HG02763 (cell line): ENCODE data around the gene CDC42SE2.
"Not testable (repeated sequence)": the region's sequence is repeated elsewhere in the genome, so short reads cannot be mapped to it uniquely, and the experiment has no call there.

Experiments used
- ATAC-seq: cut with Tn5 transposase; IDR thresholded peaks from one replicate; pipeline ENCODE4 v1.9.1; 2021; ENCODE audit warnings: mild to moderate bottlenecking, moderate library complexity; ENCODE audit not compliant: unreplicated experiment

The CDC42SE2 gene

DNA sequence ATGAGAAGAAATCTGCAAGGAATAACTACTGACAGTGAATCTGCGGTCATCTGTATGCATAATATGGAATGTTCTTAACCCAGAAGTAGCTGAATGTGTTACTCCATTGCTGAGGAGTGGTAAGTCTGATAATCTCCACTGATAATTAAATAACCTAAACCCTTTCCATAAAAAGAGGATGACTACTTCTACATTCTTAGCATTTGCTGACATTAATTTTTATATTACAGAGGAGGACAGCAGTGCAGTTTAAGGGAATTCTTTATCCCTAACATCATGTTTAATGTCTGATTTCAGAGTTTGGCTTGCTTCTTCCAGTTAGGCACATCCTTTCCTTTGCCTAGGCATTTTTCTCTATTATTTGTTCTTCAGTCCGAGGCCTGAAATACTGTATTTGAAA, 52.2 kb downstream of the CDC42SE2 start:
- ATAC-seq: no peak

DNA sequence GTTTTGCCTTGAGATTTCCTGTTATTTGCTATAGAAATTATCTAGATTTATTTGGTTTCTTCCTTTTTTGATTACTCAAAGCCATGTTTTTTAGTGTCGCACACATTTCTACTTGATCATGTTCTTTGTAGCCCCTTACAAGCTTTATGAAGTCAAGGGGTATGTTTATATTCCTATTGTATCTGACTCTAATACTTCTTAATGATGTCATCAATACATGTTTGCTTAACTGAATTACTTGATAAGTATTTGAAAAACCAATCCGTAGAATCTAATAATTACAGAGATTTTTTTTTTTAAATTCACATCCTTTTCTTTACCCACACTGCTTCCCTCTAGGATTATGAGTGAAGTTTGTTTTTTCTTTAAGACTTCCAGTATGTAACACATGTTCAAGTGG, 53.0 kb downstream of the CDC42SE2 start:
- ATAC-seq: no peak

DNA sequence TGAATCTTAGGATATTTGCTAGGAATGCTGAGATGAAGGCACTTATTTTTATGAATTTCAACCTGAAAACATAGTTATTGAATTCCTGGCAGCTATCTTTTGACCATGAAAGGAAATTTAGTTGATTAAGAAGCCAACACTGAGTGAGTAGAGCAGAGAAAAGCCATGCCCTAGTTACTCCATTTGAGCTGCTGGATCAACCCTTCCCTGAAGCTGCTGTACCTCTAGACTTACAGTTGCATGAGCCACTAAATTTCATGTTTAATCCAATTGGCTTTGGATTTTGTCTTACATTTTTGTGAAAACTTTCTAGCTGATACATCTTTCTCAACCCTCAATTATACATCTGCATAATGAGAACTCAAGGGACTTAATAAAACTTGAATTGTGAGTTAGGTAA, 54.6 kb downstream of the CDC42SE2 start:
- ATAC-seq: no peak

DNA sequence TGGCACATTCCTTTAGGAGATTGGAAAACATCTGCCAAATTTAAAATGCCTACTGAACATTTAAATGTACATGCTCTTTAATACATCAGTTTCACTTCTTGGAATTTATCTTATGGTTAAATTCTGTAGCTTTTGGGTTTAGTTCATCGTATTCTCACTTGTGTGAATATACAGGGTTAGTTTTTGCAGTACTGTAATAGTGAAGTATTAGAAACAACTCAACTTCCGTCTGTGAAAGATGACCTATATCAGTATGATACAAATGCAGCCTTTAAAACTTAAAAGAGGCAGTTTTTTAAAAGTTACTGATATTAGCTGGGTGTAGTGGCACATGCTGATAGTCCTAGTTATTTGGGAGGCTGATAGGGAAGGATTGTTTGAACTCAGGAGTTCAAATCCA, 57.2 kb downstream of the CDC42SE2 start:
- ATAC-seq: no peak

DNA sequence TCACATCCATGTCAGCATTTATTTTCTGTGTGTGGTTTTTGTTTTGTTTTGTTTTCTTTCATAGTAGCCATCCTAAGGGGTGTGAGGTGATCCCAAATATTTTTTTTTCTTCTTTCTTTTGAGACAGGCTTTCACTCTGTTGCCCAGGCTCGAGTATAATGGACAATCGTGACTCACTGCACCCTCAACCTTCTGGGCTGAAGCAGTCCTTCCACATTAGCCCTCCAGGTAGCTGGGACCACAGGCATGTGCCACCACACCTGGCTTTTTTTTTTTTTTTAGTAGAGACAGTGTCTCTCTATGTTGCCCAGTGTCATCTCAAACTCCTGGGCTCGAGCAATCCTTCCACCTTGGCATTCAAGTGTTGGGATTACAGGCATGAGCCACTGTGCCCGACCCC, 59.1 kb downstream of the CDC42SE2 start:
- no peak for ATAC-seq

DNA sequence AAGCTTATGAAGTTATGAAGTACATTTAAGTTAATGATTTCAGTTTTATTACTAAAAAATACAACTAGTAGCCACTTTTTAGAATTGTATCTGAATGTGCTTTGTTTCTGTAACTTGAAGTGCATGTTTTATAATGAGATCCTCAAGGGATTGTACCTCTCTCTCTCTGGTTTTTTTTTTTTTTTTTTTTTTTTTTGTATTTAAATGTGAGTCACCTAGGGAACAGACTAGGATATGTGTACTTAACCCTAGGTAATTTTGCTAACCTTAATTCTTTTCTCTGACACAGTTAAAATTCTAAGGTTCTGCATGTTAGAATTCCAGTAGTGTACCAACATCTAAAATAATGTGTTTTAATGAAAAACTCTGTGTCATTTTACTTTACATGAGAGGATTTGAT, 59.5 kb downstream of the CDC42SE2 start:
- no peak for ATAC-seq

DNA sequence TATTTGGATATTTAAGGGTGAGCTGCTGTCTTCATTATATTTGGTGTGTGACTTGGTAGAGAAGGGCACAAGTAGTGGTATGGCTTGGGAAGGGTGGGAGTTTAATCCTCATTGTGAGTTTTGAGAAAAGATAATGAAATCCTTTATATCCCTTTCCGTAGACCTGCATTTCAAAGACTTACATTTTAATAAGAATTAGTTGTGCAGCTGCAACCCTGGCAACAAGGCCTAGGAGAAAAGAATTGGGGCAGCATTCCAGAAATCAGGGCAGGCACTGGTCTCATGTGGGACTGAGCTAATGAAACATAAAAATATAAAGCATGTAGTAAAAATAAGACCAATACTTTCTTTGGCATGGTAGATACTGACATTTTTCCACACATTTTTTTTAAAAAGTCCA, 60.5 kb downstream of the CDC42SE2 start:
- ATAC-seq: no peak

DNA sequence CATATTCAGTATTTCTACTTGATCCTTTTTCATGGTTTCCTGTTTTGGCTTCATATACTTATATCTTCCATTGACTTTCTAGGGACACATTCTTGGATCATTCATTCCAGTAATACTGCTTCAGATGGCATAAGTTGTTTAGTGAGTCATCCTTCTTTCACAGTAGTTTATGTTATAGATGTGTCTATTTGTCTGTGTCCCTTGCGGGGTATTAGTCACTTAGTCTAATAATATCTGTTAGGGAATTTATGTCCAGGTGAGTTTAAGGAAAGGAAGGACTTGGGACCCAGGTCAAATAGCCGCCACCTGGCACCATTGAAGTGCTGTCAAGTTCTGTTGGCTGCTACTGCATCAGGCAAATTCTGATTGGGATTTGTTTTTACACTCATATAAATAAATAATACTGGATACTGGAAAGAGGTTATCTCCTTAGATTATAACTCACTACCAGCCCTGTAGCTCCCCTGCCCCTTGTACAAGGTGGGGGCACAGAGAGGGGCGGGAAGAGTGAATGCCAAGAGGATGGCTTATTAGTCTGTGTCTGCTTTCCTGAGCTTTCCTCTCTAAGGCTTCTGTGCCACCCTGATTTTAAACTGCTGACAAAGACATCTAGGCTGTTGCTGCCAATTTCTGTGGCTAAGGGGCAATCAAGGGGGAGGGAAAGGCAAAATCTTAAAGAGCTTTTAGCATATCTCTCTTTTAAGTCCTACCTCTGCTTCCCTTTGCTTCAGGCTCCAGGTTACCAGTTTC, 64.9 kb downstream of the CDC42SE2 start:
- ATAC-seq: no peak

DNA sequence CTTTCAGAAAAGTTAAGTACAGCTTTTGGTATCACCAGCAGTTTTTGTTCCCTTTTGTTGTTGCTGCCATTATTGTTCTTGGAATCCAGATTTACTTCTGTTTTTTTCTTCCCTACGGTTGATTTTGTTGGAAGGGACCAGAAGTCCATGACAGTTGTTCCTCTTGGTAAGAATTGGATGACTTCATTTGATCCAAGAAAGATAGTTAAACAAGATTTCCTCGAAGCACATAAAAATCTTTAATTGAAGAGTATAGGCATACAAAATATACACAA, 65.4 kb downstream of the CDC42SE2 start:
- no peak for ATAC-seq

DNA sequence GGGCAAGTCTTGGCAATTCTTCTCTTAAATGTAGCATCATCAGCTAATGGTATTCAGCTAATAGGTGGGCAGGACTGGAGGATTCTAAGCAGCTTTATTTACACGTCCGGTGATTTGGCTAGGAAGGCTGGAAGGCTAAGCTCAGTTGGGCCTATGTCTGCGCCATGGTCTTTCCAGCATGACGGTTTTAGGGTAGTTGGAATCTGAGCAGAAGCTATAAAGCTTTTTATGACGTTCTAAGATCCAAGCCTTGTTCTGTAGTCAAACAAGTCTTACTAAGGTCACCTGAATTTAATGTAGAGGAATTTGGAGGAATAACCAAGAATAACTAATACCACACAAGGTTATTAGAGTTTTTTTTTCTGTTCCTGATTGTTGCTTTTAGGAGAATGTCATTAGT, 66.2 kb downstream of the CDC42SE2 start:
- no peak for ATAC-seq

DNA sequence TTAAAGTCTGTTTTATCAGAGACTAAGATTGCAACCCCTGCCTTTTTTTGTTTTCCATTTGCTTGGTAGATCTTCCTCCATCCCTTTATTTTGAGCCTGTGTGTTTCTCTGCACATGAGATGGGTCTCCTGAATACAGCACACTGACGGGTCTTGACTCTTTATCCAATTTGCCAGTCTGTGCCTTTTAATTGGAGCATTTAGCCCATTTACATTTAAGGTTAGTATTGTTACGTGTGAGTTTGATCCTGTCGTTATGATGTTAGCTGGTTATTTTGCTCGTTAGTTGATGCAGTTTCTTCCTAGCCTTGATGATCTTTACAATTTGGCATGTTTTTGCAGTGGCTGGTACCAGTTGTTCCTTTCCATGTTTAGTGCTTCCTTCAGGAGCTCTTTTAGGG, 71.9 kb downstream of the CDC42SE2 start:
- not testable (repeated sequence) for ATAC-seq

DNA sequence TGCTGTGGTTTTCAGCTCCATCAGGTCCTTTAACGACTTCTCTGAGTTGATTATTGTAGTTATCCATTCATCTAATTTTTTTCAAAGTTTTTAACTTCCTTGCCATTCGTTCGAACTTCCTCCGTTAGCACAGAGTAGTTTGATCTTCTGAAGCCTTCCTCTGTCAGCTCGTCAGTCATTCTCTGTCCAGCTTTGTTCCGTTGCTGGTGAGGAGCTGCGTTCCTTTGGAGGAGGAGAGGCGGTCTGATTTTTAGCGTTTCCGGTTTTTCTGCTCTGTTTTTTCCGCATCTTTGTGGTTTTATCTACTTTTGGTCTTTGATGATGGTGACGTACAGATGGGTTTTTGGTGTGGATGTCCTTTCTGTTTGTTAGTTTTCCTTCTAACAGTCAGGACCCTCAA, 72.9 kb downstream of the CDC42SE2 start:
- ATAC-seq: not testable (repeated sequence)

DNA sequence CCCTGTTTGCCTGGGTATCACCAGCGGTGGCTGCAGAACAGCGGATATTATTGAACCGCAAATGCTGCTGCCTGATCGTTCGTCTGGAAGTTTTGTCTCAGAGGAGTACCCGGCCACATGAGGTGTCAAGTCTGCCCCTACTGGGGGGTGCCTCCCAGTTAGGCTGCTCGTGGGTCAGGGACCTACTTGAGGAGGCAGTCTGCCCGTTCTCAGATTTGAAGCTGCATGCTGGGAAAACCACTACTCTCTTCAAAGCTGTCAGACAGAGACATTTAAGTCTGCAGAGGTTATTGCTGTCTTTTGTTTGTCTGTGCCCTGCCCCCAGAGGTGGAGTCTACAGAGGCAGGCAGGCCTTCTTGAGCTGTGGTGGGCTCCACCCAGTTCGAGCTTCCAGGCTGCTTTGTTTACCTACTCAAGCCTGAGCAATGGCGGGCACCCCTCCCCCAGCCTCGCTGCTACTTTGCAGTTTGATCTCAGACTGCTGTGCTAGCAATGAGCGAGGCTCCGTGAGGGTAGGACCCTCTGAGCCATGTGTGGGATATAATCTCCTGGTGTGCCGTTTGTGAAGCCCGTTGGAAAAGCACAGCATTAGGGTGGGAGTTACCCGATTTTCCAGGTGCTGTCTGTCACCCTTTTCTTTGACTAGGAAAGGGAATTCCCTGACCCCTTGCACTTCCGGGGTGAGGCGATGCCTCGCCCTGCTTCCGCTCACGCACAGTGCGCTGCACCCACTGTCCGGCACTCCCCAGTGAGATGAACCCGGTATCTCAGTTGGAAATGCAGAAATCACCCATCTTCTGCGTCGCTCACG, 73.6 kb downstream of the CDC42SE2 start:
- not testable (repeated sequence) for ATAC-seq

DNA sequence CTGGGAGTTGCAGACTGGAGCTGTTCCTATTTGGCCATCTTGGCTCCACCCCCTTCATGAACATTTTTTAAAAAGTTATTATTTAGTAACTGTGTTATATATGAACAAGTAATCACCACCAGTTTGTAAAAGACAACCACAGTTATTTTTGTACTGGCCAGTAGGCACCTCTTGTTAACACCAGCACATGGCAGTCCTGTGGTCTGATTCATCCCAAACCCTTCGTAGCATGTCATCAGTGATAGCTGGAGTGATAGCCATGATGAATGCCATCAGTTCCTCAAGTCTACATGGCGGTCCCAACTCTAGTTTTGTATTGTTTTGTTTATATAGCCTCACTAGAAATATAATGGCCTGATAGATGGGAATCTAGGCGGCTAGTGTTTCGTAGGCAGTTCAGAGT, 74.2 kb downstream of the CDC42SE2 start:
- no peak for ATAC-seq

DNA sequence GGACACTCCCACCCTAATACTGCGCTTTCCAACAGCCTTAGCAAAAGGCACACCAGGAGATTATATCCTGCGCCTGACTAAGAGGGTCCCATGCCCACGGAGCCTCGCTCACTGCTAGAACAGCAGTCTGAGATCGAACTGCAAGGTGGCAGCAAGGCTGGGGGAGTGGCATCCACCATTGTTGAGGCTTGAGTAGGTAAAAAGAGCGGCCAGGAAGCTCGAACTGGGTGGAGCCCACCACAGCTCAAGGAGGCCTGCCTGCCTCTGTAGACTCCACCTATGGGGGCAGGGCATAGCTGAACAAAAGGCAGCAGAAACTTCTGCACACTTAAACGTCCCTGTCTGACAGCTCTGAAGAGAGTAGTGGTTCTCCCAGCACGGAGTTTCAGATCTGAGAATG, 80.4 kb downstream of the CDC42SE2 start:
- not testable (repeated sequence) for ATAC-seq

DNA sequence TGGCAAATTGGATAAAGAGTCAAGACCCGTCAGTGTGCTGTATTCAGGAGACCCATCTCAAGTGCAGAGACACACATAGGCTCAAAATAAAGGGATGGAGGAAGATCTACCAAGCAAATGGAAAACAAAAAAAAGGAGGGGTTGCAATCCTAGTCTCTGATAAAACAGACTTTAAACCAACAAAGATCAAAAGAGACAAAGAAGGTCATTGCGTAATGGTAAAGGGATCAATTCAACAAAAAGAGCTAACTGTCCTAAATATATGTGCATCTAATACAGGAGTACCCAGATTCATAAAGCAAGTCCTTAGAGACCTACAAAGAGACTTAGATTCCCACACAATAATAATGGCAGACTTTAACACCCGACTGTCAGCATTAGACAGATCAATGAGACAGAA, 82.4 kb downstream of the CDC42SE2 start:
- not testable (repeated sequence) for ATAC-seq

DNA sequence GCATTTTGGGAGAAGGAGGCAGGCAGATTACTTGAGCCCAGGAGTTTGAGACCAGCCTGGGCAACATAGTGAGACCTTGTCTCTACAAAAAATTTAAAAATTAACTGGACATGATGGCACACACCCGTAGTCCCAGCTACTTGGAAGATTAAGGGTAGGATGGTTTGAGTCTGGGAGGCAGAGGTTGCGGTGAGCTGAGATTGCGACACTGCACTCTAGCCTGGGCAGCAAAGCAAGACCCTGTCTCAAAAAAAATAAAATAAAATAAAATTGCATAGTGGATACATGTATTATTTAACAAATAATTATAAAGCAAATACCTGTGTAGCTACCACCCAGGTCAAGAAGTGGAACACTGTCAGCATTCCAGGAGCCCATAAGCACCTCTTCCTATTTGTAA, 90.1 kb downstream of the CDC42SE2 start:
- no peak for ATAC-seq

DNA sequence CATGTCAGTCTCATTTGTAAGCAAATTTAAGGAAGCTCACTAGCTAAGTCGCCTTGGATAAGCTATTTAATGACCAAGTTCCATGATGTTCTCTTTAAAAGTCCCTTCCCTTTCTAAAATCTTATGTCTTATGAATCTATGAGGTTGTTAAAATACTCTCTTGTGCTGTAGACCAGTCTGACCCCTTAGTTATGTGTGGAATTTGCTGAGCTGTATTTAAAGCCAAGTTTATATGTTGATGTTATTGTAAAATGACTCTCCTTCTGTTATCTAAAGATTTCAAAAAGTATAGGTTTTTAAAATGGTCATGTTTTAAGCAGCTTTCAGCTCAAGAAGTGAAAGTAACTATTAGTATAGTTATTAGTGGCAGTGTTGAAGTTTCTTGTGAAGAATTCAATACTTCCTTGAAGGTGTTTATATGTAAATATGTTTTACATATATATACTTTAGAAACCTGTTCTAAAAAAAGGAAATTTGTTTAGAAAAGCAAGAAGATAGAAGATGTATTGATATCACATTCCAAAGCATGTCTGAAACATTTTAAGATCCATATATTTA, 92.2 kb downstream of the CDC42SE2 start:
- no peak for ATAC-seq

DNA sequence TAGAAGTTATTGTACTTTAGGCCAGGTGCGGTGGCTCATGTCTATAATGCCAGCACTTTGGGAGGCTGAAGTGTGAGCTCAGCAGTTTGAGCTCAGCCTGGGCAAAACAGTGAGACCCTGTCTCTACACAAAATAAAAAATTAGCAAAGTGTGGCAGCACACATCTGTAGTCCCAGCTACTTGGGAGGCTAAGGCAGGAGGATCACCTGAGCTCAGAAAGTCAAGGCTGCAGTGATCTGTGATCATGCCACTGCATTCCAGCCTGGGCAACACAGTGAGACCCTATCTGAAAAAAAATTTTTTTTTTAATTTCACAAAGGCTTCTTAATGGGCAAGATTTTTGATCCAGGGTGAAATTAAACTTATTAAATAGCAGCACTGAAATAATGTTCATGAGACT, 92.8 kb downstream of the CDC42SE2 start:
- ATAC-seq: no peak

DNA sequence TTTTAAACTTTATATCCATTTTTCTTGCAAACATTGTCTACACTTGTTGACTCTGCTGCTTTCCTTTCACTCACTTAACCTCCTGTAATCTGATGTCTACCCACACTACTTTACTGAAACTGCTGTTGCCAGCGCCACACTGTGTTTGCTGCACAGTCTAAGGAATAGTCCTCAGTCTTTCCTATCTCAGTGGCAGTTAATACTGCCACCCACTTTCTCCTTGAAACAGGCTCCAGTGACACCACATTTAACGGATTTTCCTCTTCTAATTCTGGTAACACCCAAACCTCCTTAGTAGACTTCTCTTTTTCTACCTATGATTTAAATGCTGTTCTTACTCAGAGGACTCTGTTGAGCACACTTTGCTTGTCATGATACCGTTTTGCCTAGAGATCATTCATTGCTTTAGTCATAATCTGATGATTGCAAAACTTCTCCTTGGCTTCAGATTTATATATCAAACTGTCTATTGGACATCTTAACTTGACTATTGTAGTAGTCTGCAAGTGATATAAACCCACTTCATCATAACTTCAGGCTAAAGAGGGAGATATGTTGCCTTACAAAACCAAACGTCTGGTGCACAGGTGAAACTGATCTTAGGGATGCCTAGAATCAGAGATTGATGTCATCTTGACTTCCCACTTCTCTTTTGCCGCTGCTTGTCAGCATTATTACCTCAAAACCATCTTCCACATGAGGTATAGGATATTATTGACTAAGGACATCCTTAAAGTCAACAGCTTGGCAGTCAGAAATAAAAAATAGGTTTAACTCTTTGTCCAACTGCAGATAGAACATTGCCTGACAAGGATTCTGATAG, 94.1 kb downstream of the CDC42SE2 start:
- ATAC-seq: no peak

DNA sequence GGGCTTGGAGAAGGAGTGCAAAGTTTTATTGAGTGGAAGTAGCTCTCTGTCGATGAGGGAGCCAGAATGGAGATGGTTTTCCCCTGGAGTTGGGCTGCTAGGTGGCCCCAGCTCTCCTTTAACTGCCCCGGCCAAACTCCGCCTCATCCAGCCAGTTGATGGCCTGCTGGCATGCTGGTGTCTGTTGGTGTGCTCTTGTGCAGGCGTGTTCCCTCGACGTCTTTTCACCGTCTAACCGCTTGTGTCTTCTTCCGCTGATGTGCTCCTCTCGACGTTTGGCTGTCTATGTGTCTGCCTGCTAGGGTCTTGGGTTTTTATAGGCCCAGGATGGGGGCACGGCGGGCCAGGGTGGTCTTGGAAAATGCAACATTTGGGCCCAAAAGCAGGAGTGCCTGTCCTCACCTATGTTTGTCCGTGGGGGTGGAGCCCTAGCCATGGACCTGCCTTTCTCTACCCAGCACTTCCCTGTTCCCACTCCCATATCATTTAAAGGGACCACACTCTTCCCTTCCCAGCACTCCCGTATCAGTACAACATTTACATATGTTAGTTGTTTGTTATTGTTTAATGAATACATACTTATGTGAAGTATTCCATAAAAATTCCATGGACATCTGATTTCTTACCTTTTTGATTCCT, 97.9 kb downstream of the CDC42SE2 start:
- no peak for ATAC-seq
